ENCODE measurements around the gene DAB1. TPM values are rescaled to one million over a fixed set of nuclear protein-coding genes. Genes with fewer than 3 reads are reported as not detected.

Gene DAB1
- total and polyA plus RNA-seq, 10 of the 15 experiments (the other 5 are each of a cell fraction or from before 2014, with no cell fraction given), result 0.02 to 0.10 (median 0.03) TPM; not detected in 5

GRCh38 chr1:57447551-57447950, 23.7 kb upstream of the DAB1 start (continued):
- TF ChIP-seq BHLHE40 (IDR thresholded peaks at IDR 0.05; ENCODE audit: borderline replicate concordance in 1 of 2, low read depth in 2 of 2, low read length in 1 of 2) (no peak), TCF12 (IDR thresholded peaks at IDR 0.05; ENCODE audit: low read depth, low read length) (no peak), RFX5 (IDR thresholded peaks at IDR 0.05; ENCODE audit: low read depth, low read length) (no peak), SUPT20H (IDR thresholded peaks at IDR 0.05; ENCODE audit: borderline replicate concordance, control insufficient read depth, low read depth, low read length) (no peak), MEF2A (IDR thresholded peaks at IDR 0.05; ENCODE audit: insufficient read depth, low read depth, low read length) (no peak)

GRCh38 chr1:57443004-57443403, 19.1 kb upstream of the DAB1 start:
- ATAC-seq (no peak), FAIRE-seq (no peak), DNase-seq (ENCODE audit: low read depth, low spot score) (no peak)
- H4K20me1 ChIP-seq (ENCODE audit: control insufficient read depth, insufficient read depth), result no peaks in the 10 kb centered on the region
- no peak overlapping the region for H2AFZ ChIP-seq (ENCODE audit: control insufficient read depth, low read depth, low read length)
- H3K9ac ChIP-seq (ENCODE audit: control insufficient read depth, insufficient read depth, low read length), result no peak overlapping the region
- no peaks in the 10 kb centered on the region for H3K9me3 ChIP-seq (replicated peaks; ENCODE audit: control insufficient read depth, insufficient read depth, low read length)
- no peaks in the 10 kb centered on the region for H3K36me3 ChIP-seq (ENCODE audit: control insufficient read depth in 2 of 2, insufficient read depth in 2 of 2, low read length in 1 of 2)
- no peaks in the 10 kb centered on the region for H3K27me3 ChIP-seq (replicated peaks in 1 of 2; ENCODE audit: control insufficient read depth in 2 of 2, insufficient read depth in 2 of 2, low read length in 1 of 2)
- BruUV-seq (replicated peaks), result no TSS peak
- H3K4me1 ChIP-seq (ENCODE audit: control insufficient read depth, insufficient read depth, low read length), result no peaks in the 10 kb centered on the region
- no peak overlapping the region for H3K27ac ChIP-seq (ENCODE audit: control insufficient read depth, insufficient read depth)
- intact Hi-C loops (cut with micrococcal nuclease; ENCODE audit: unreplicated experiment), result no loop called here
- ChIA-PET RAD21 (ENCODE audit: unreplicated experiment) (no interaction called here), CTCF (no interaction called here), SMC1A (ENCODE audit: uncharacterized antibody, unreplicated experiment) (no interaction called here), POLR2A (no interaction called here)
- H3K4me2 ChIP-seq (ENCODE audit: control insufficient read depth, insufficient read depth), result no peak overlapping the region
- in situ Hi-C loops (cut with MboI), result no loop called here
- H3K79me2 ChIP-seq (ENCODE audit: control insufficient read depth, insufficient read depth, low read length), result no peaks in the 10 kb centered on the region
- no peak overlapping the region for H3K4me3 ChIP-seq
- no peak for TF ChIP-seq ETV6 (conservative IDR thresholded peaks at IDR 0.05 in 1 of 2, IDR thresholded peaks at IDR 0.05 in 1 of 2; ENCODE audit: borderline replicate concordance in 1 of 2, low read depth in 1 of 2)
- TF ChIP-seq STAT3 (IDR thresholded peaks at IDR 0.05; ENCODE audit: low read depth, low read length), result no peak
- TF ChIP-seq RAD51 (IDR thresholded peaks at IDR 0.05), result no peak
- no peak for TF ChIP-seq YY1 (IDR thresholded peaks at IDR 0.05; ENCODE audit: low read depth, low read length)
- no peak for TF ChIP-seq POLR2A (IDR thresholded peaks at IDR 0.05; ENCODE audit: low read depth, low read length)
- TF ChIP-seq ZBTB40 (IDR thresholded peaks at IDR 0.05; ENCODE audit: borderline replicate concordance), result no peak
- TF ChIP-seq PAX5 (IDR thresholded peaks at IDR 0.05; ENCODE audit: borderline replicate concordance, low read depth, low read length), result no peak
- no peak for TF ChIP-seq NFYB (IDR thresholded peaks at IDR 0.05; ENCODE audit: insufficient read depth, low read depth, low read length)
- no peak for TF ChIP-seq HDAC2 (IDR thresholded peaks at IDR 0.05)
- no peak for TF ChIP-seq GATAD2B (conservative IDR thresholded peaks at IDR 0.05; ENCODE audit: low read depth)
- TF ChIP-seq SKIL (IDR thresholded peaks at IDR 0.05; ENCODE audit: low read depth, poor library complexity, severe bottlenecking), result no peak
- no peak for TF ChIP-seq SMAD5 (IDR thresholded peaks at IDR 0.05; ENCODE audit: low read depth)
